ENCODE data around the gene STYK1. TPM values are rescaled to one million over a fixed set of nuclear protein-coding genes. Genes with fewer than 3 reads are reported as not detected.

STYK1 gene, protein sequence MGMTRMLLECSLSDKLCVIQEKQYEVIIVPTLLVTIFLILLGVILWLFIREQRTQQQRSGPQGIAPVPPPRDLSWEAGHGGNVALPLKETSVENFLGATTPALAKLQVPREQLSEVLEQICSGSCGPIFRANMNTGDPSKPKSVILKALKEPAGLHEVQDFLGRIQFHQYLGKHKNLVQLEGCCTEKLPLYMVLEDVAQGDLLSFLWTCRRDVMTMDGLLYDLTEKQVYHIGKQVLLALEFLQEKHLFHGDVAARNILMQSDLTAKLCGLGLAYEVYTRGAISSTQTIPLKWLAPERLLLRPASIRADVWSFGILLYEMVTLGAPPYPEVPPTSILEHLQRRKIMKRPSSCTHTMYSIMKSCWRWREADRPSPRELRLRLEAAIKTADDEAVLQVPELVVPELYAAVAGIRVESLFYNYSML
- total RNA-seq = under 1 TPM; 0.34 to 0.68 TPM

DNA sequence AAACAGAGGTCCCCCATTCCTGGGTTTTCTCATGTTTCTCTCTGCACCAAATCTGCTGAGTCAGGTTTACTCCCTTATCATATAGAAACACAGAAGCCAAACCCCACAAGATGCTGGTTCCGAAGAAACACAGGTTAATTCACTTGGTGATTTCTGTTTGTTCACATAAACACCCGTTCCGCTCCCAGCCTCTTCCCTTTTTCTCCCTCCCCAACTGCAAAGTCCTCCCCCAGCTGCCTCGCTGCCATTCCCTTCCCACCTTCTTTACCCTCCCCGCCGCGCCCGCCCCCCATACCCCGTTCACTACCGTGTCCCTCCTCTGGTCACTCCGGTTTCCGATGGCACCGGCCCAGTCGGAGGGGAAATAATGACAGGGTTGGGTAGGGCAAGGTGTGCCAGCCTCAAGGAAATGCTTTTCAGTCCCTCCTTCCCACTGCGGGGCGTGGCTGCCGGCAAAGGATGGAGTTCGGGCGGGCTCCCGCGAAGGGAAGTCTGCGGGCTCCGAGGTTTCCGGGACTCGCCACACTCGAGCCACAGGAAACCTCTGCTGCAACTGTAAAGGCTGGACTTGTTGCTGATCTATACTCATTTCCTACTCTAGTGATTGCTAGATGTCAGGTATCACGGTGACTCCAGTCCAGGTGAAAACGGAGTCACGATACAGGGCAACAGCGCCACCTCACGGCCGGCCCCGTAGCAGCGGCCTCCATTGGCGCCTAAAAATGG is at the start of gene STYK1:
Gene STYK1 (minus strand): TSS at position 394 of the 726 bp plus-strand sequence. CDS start 39,434 bp downstream, outside the sequence.

DNA sequence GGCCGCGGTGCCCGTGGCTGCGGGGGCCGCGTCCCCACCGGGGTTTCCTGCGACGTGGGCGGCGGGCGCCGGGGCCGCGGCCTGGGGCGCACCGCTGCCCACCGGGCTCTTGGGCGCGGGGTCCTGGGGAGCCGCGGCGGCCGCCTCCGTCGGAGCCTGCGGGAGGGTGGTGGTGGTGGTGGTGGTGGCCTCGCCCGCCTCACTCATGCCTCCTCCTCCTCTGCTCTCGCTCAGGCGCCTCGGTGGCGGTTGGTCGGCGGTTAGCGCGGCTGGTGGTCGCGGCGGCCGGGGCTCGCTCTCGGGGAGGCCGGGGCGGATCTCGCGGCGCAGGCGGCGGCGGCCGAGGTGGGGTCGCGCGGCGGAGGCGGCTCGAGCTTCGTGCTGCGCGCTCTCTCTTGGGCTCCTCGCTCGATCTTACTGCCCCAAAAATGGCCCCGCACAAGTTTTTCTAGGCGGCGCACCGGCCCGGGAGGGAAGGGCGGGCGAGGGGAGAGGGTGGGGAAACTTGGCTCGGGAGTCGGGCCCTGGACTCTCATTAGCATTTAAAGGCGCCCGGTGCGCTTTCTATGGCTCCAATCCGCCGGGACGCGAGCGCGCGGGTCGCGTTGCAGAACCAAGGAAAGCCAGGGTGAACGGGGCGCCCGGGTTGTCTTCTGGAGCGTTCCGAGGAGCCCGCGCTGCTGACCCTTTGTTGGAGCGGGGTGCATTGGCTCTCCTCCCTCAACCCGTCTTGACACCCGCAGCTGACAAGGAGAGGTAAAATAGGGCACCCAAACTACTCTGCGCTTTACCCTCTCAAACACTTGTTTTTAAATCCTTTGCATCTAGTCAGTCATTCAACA is 49.3 kb upstream of the STYK1 start, which contains the start of gene YBX3:
Gene YBX3 (minus strand): TSS at position 419 of the 842 bp plus-strand sequence. CDS start 212 bp downstream, at position 207.

GRCh38 chr12:10613349-10614055 is 60.4 kb downstream of the STYK1 start, which contains the start of gene MAGOHB:
Gene MAGOHB (minus strand): TSS chr12:10613609. CDS start chr12:10613532, 77 bp downstream.

Other genes with a start within 250 kb of the STYK1 start
- gene KLRC2, start 238.0 kb downstream of the STYK1 start, total RNA-seq = not detected
- gene KLRC1, start 220.7 kb downstream of the STYK1 start, total RNA-seq = not detected
- gene EIF2S3B, start 168.2 kb downstream of the STYK1 start, total RNA-seq = 1 to 10 TPM; 1.5 to 2.6 TPM
- gene MAGOHB, start 60.4 kb downstream of the STYK1 start, total RNA-seq = 10 to 100 TPM; 29.7 to 35.7 TPM
- 10 to 100 TPM; 39.7 to 41.8 TPM for gene YBX3, start 49.3 kb upstream of the STYK1 start, total RNA-seq
- not detected for gene TAS2R7, start 128.6 kb upstream of the STYK1 start, total RNA-seq
- gene TAS2R8, start 133.2 kb upstream of the STYK1 start, total RNA-seq = not detected
- gene TAS2R9, start 136.1 kb upstream of the STYK1 start, total RNA-seq = not detected
- gene TAS2R10, start 152.3 kb upstream of the STYK1 start, total RNA-seq = under 1 TPM; 0.25 to 0.36 TPM
- 1 to 10 TPM; 1.5 to 1.8 TPM for gene PRR4, start 175.4 kb upstream of the STYK1 start, total RNA-seq
- gene PRH1, start 210.2 kb upstream of the STYK1 start, total RNA-seq = 10 to 100 TPM; 11.3 to 11.5 TPM
- gene TAS2R13, start 235.5 kb upstream of the STYK1 start, total RNA-seq = 1 to 10 TPM in 1 of 2 experiments, under 1 TPM in 1; 0.48 to 1.0 TPM

Data from activated naive CD4-positive, alpha-beta T cell treated with anti-CD3 and anti-CD28 coated beads, Interleukin-2, amount 10 ng/mL, durations not matched to agents 5 hours and 36 hours (primary cell).